PFSK-1 (cell line): ENCODE results near the gene SLC6A2.

ENCODE experiments used
- FOXP2 ChIP-seq: optimal IDR thresholded peaks from 2 replicates; pipeline ENCODE3; 2011; ENCODE audit warnings: borderline replicate concordance, control low read depth, inconsistent platforms; ENCODE audit not compliant: insufficient read depth; ENCODE audit errors: extremely low read length, extremely low read depth
- POLR2AphosphoS5 ChIP-seq: IDR thresholded peaks from 2 replicates; pipeline ENCODE4 v1.6.1; 2012; ENCODE audit warnings: low read depth, mild to moderate bottlenecking, control low read depth, low read length, moderate library complexity
- SIN3A ChIP-seq: IDR thresholded peaks from 2 replicates; pipeline ENCODE4 v1.6.1; 2012; ENCODE audit warnings: mild to moderate bottlenecking, low read length, moderate library complexity, borderline replicate concordance; ENCODE audit not compliant: insufficient read depth
- TAF1 ChIP-seq: IDR thresholded peaks from 2 replicates; pipeline ENCODE4 v1.6.1; 2012; ENCODE audit warnings: low read length, control low read depth, borderline replicate concordance; ENCODE audit not compliant: insufficient read depth
- TF ChIP-seq, protein P1 (sequence below), 2 experiments: IDR thresholded peaks; 2 replicates each; pipeline versions ENCODE4 v1.6.1 to v1.8.0; 2011 to 2012; ENCODE audit warnings: low read depth in 2 of 2, low read length in 2 of 2, control low read depth in 1 of 2, inconsistent platforms in 1 of 2, mild to moderate bottlenecking in 1 of 2, moderate library complexity in 1 of 2; ENCODE audit not compliant: insufficient read depth in 1 of 2

SLC6A2 gene

DNA sequence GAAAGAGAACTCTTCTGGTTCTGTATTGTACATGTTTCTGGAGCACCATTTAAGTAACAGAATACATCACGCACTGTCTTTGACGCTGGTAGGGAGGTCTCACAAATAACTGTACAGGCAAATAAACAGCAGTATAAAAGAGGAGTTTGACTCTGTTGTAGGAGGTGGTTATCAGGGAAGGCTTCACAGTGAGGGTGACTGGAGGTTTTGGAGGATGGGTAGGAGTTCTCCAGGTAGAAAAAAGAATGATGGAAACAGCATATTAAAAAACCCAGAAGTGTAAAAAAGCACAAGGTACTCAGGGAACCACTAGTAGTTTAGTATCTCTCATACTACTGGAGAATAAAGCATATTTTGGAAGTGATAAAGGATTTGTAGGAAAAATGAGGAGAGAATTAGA is 2.7 kb upstream of the SLC6A2 start:
- TF ChIP-seq, protein P1, sequence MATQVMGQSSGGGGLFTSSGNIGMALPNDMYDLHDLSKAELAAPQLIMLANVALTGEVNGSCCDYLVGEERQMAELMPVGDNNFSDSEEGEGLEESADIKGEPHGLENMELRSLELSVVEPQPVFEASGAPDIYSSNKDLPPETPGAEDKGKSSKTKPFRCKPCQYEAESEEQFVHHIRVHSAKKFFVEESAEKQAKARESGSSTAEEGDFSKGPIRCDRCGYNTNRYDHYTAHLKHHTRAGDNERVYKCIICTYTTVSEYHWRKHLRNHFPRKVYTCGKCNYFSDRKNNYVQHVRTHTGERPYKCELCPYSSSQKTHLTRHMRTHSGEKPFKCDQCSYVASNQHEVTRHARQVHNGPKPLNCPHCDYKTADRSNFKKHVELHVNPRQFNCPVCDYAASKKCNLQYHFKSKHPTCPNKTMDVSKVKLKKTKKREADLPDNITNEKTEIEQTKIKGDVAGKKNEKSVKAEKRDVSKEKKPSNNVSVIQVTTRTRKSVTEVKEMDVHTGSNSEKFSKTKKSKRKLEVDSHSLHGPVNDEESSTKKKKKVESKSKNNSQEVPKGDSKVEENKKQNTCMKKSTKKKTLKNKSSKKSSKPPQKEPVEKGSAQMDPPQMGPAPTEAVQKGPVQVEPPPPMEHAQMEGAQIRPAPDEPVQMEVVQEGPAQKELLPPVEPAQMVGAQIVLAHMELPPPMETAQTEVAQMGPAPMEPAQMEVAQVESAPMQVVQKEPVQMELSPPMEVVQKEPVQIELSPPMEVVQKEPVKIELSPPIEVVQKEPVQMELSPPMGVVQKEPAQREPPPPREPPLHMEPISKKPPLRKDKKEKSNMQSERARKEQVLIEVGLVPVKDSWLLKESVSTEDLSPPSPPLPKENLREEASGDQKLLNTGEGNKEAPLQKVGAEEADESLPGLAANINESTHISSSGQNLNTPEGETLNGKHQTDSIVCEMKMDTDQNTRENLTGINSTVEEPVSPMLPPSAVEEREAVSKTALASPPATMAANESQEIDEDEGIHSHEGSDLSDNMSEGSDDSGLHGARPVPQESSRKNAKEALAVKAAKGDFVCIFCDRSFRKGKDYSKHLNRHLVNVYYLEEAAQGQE (IDR thresholded peaks at IDR 0.05; ENCODE audit: insufficient read depth in 1 of 2, low read depth in 2 of 2, low read length in 2 of 2) = no peak
- TF ChIP-seq FOXP2 (no peak), POLR2AphosphoS5 (no peak)

DNA sequence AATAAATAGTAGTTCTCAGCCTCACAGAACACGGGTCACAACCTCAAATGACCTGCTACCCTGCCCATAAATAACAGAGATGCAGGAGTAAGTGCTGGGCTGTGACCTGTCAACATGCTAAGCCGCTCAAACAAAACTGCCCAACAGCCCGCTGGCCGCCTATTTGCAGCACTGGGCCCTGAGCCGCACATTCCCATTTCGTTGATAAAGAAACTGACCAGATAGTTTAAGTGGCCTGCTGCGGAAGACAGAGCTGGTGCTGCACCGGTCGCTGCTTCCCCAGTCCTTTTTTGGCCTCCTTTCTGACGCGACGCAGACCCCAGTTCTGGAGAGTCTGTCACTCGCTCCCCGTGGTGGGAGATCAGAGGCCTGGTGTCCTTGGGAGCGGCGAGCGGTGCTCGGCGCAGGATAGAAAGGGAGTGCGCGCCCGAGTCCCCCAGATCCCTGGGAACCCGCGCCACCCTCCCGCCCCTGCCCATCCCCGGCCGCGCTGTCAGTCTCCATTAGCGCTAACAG is 349 bp upstream of the SLC6A2 start:
- TF ChIP-seq TAF1 (no peak), POLR2AphosphoS5 (no peak), FOXP2 (no peak), SIN3A (no peak)
- TF ChIP-seq, protein P1 (IDR thresholded peaks at IDR 0.05; ENCODE audit: insufficient read depth in 1 of 2, low read depth in 2 of 2, low read length in 2 of 2) = no peak

DNA sequence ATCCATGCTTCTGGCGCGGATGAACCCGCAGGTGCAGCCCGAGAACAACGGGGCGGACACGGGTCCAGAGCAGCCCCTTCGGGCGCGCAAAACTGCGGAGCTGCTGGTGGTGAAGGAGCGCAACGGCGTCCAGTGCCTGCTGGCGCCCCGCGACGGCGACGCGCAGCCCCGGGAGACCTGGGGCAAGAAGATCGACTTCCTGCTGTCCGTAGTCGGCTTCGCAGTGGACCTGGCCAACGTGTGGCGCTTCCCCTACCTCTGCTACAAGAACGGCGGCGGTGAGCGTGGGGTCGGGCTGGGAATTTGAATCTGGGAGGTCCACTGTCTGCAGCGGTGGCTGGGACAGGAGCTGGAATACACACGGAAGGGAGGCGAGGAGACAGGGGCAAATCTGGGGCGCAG is 904 bp downstream of the SLC6A2 start:
- TF ChIP-seq POLR2AphosphoS5 (no peak), SIN3A (no peak), TAF1 (no peak), FOXP2 (no peak)
- TF ChIP-seq, protein P1 (IDR thresholded peaks at IDR 0.05; ENCODE audit: insufficient read depth in 1 of 2, low read depth in 2 of 2, low read length in 2 of 2) = no peak

DNA sequence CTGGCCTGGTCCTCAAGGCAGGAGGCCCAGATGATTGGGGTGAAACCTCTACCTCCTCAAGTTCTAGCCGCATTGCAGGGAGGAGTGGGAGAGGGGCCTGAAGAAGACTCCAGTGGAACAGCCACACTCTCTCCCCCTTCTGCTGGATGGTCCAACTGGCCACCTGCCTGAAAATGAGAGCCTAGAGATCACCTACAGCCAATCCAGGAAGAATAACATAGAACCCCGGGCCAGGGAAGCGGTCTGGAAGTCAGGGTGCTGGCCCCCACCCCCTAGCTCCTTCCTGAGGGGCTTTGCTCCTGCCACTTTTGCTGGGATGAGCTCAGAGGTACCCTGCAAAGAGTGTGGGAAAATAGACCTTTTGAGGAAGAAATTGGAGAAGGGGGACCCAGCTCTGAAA is 1.8 kb downstream of the SLC6A2 start:
- TF ChIP-seq POLR2AphosphoS5 (no peak), FOXP2 (no peak)
- TF ChIP-seq, protein P1 (IDR thresholded peaks at IDR 0.05; ENCODE audit: insufficient read depth in 1 of 2, low read depth in 2 of 2, low read length in 2 of 2) = no peak

DNA sequence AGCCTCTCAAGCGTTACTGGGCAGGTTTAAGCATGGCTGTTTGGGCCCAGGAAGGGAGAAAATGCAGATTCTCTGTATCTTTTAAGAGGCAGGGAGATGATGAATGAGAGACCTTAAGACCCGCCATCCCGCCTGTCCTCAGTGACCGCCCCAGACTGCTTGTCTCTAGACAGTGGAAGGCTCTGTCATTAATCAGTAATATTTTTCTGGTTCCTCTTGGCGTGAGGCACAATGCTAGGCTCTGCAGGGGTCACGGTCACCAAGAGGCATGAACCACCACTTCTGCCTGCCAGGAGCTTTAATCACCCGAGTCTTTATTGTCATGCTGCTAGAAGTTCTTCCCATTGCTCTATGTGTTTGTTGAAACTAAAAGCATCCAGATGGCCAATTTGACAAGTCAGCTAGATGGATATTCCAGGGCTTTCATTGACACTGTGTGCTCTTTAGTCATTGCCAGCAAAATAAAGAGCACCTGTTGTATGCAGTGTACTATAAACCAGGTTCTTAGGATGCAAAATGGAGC is 3.2 kb downstream of the SLC6A2 start:
- TF ChIP-seq, protein P1 (IDR thresholded peaks at IDR 0.05; ENCODE audit: insufficient read depth in 1 of 2, low read depth in 2 of 2, low read length in 2 of 2) = no peak
- no peak for TF ChIP-seq POLR2AphosphoS5
- TF ChIP-seq FOXP2 = no peak
- no peak for TF ChIP-seq TAF1
- TF ChIP-seq SIN3A = no peak
